Colonic mucosa (tissue), 4 donors: Measurements from ENCODE around the gene SLC19A1. TPM values are rescaled to one million over a fixed set of nuclear protein-coding genes. Genes with fewer than 3 reads are reported as not detected.

ENCODE experiments used
- DNase-seq: peaks from one replicate; pipeline ENCODE4 v3.0.0-alpha.2; 2020
- H3K27ac ChIP-seq: fragments of 200-600 bp; one replicate; pipeline ENCODE4 v1.8.0; 2021
- H3K27me3 ChIP-seq: fragments of 200-600 bp; one replicate; pipeline ENCODE4 v1.8.0; 2021
- H3K36me3 ChIP-seq: fragments of 200-600 bp; one replicate; pipeline ENCODE4 v1.8.0; 2021
- H3K4me1 ChIP-seq: fragments of 200-600 bp; one replicate; pipeline ENCODE4 v1.8.0; 2021; ENCODE audit warnings: mild to moderate bottlenecking
- H3K4me3 ChIP-seq: fragments of 200-600 bp; one replicate; pipeline ENCODE4 v1.8.0; 2021
- H3K9ac ChIP-seq, 2 donors: one replicate each; pipeline ENCODE4 v1.7.0; 2013; ENCODE audit warnings: control low read depth in 2 of 2, low read depth in 2 of 2, low read length in 2 of 2
- H3K9me3 ChIP-seq: fragments of 200-600 bp; one replicate; pipeline ENCODE4 v1.8.0; 2021
- intact Hi-C: fragments of 100-400 bp; cut with DNase I; formaldehyde crosslinking; loops from one replicate; pipeline ENCODE4 v1.14.1; 2022
- total RNA-seq, 2 donors: library from RNA; stranded (reverse); fragmentation: NEBNext Ultra II Directional in 1 of 2; extraction: Animal tissue kit (Norgen Biotek cat#: 25700) in 1 of 2; gene quantifications; one replicate each; pipeline ENCODE4 v1.2.1, GENCODE V29; 2021
- TF ChIP-seq, protein P1 (sequence below): fragments of 200-600 bp; IDR thresholded peaks from one replicate; pipeline ENCODE4 v1.8.0; 2022; ENCODE audit warnings: antibody characterized with exemption, mild to moderate bottlenecking
- donor health status: healthy.
- donor health status: DM: no; HTN: no; CAD: no.
- donor health status: DM: no; HTN: no; CAD: no.

Gene SLC19A1
- total RNA-seq, 2 donors from 2014 or later = 10.7 to 25.3 TPM

- TF ChIP-seq, protein P1, sequence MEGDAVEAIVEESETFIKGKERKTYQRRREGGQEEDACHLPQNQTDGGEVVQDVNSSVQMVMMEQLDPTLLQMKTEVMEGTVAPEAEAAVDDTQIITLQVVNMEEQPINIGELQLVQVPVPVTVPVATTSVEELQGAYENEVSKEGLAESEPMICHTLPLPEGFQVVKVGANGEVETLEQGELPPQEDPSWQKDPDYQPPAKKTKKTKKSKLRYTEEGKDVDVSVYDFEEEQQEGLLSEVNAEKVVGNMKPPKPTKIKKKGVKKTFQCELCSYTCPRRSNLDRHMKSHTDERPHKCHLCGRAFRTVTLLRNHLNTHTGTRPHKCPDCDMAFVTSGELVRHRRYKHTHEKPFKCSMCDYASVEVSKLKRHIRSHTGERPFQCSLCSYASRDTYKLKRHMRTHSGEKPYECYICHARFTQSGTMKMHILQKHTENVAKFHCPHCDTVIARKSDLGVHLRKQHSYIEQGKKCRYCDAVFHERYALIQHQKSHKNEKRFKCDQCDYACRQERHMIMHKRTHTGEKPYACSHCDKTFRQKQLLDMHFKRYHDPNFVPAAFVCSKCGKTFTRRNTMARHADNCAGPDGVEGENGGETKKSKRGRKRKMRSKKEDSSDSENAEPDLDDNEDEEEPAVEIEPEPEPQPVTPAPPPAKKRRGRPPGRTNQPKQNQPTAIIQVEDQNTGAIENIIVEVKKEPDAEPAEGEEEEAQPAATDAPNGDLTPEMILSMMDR = no peak
- intact Hi-C loops = no loop called here
- H3K36me3 ChIP-seq = no peaks in the 10 kb centered on the region
- H3K27ac ChIP-seq = no peak overlapping the region
- H3K9ac ChIP-seq = no peak overlapping the region
- H3K9me3 ChIP-seq = no peaks in the 10 kb centered on the region
- H3K4me3 ChIP-seq = no peak overlapping the region
- no peaks in the 10 kb centered on the region for H3K4me1 ChIP-seq
- no peak for DNase-seq
- no peaks in the 10 kb centered on the region for H3K27me3 ChIP-seq
Observed at GRCh38 chr21:45588871-45589491, 46.7 kb upstream of the SLC19A1 start.

GRCh38 chr21:45588086-45588825 lies 46.0 kb upstream of the SLC19A1 start:
- no peak overlapping the region for H3K4me3 ChIP-seq
- DNase-seq = no peak
- no peaks in the 10 kb centered on the region for H3K9me3 ChIP-seq
- intact Hi-C loops = no loop called here
- no peaks in the 10 kb centered on the region for H3K36me3 ChIP-seq
- TF ChIP-seq, protein P1 = no peak
- no peak overlapping the region for H3K9ac ChIP-seq
- no peak overlapping the region for H3K27ac ChIP-seq
- H3K27me3 ChIP-seq = no peaks in the 10 kb centered on the region
- no peaks in the 10 kb centered on the region for H3K4me1 ChIP-seq

DNA sequence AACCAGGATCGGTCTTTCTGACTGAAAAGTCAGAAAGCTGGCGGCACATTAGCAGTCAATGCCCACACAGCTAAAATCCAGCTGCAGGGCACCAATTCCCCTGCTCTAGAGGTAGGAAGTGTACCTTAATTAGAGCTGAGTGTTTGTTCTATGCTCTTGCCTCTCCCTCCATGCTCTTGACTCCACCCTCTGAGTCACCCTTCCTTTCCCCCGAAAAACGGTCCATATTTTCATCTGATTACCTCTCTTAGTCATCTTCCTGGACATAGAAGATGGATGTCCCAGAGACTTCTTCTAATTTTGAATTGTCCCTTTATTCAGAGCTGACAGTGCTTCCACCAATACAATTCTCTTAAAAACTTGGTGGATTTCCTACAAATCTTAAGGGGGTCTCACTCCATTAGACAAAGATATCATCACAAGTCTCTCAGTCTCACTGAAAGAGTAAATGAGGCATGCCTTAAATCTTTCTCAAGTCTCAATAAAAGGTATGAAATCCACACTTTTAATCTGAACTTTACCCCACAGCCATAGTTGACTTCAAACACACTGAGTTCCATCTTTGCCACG lies 44.1 kb upstream of the SLC19A1 start:
- no peaks in the 10 kb centered on the region for H3K36me3 ChIP-seq
- no peaks in the 10 kb centered on the region for H3K9me3 ChIP-seq
- no peak overlapping the region for H3K4me3 ChIP-seq
- H3K9ac ChIP-seq = no peak overlapping the region
- no peak overlapping the region for H3K27ac ChIP-seq
- TF ChIP-seq, protein P1 = no peak
- H3K27me3 ChIP-seq = no peaks in the 10 kb centered on the region
- DNase-seq = no peak
- no peaks in the 10 kb centered on the region for H3K4me1 ChIP-seq
- intact Hi-C loops = no loop called here

DNA sequence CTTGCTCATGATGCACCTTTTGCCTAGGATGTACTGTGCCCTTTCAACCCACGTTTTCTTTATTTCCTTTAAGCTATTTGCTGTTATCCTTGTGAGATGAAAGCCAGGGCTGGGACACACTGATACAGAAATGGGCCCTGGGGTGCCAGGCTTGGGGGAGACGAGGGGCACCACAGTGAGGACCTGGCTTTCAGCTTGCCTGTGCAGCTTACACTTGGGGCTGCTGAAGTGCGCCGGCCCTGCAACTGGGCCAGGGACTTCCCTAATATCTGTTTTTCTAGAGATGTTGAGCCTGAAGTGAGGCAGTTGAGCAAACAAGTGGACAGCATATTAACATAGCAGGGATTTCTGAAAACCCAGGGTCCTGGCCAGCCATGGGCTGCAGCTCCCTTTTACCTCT lies 42.5 kb upstream of the SLC19A1 start:
- Histone ChIP-seq H3K36me3 (no peaks in the 10 kb centered on the region), H3K9me3 (no peaks in the 10 kb centered on the region), H3K27me3 (no peaks in the 10 kb centered on the region), H3K27ac (no peak overlapping the region), H3K4me1 (no peaks in the 10 kb centered on the region), H3K4me3 (no peak overlapping the region), H3K9ac (no peak overlapping the region)
- intact Hi-C loops = no loop called here
- TF ChIP-seq, protein P1 = no peak
- DNase-seq = no peak

DNA sequence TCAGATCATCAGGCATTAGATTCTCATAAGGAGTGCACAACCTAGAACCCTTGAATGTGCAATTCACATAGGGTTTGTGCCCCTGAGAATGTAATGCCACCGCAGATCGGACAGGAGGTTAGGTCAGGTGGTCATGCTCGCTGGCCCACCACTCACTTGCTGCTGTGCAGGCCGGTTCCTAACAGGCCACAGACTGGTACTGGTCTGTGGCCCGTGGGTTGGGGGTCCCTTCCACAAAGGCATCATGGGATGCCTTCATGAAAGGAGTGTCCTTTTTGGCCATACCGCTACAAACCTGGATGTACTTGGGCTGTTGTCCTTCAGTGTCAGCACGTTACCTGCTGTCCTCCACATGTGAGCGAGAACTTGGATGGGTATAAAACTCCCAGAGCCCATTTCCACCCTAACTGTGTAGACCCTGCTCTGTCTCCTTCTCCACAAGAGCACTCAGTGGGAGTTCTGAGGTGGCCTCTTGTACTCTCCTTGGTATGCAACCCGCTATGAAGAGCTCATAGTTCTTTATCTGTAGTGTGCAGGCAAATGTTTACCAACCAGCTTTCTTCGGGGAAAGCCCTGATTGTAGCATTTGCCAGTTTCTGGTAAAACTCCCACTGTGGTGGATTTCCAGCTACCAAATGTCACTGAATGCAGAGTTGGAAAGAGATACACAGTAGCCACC lies 41.7 kb upstream of the SLC19A1 start:
- no peak overlapping the region for H3K27ac ChIP-seq
- H3K4me3 ChIP-seq = no peak overlapping the region
- no peak overlapping the region for H3K9ac ChIP-seq
- H3K4me1 ChIP-seq = no peaks in the 10 kb centered on the region
- H3K27me3 ChIP-seq = no peaks in the 10 kb centered on the region
- TF ChIP-seq, protein P1 = no peak
- intact Hi-C loops = no loop called here
- DNase-seq = no peak
- H3K9me3 ChIP-seq = no peaks in the 10 kb centered on the region
- H3K36me3 ChIP-seq = no peaks in the 10 kb centered on the region
